Measurements from ENCODE around the gene RGS7. TPM values are rescaled to one million over a fixed set of nuclear protein-coding genes. Genes with fewer than 3 reads are reported as not detected.
A peak's percentile ranks its signal among the peaks of the same experiment; 100 is the strongest.

The RGS7 gene
- total RNA-seq: 0.81 TPM

DNA sequence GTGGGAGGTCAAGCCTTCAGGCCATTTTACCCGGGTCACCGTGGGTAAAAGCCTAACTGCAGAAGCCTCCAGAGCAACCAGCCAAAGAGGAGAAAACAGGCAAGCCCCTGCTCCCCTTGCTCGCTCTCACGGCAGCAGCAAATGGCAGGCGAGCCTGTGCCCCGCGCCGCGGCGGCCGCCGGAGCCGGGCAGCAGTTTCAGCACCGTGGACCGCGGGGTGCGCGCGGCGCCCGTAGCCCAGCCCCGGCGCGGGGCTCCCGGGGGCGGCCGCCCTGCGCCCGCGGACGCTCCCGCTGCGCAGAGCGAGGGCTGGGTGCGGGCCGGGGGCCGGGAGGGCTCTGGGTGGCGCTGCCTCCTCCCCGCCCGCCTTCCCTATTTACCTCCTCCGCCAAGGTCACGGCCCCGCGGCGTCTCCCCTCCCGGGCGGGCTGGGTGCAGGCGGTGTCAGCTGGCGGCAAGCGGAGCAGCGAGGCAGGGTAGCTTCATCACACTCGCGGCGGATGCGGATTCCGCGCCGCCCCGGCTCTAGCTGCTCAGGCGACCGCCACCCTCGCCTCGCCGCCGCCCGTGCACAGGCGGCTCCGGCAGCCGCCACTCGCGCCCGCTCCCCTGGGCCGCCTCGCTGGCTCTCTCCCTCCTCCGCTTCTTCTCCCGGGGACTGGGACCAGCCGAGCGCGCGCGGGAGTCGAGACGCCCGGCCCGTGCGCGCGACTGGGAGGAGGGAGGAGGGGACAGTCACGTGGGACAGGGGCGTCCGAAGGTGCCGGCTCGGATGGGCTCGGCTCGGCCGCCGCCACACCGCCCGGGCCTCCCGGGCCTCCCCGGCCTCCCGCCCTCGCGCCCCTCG is at the start of gene RGS7:
RGS7 (minus strand) TSS at position 687 of the 847 bp plus-strand sequence.
- DNase-seq (ENCODE audit: low spot score): peak; percentile 27

DNA sequence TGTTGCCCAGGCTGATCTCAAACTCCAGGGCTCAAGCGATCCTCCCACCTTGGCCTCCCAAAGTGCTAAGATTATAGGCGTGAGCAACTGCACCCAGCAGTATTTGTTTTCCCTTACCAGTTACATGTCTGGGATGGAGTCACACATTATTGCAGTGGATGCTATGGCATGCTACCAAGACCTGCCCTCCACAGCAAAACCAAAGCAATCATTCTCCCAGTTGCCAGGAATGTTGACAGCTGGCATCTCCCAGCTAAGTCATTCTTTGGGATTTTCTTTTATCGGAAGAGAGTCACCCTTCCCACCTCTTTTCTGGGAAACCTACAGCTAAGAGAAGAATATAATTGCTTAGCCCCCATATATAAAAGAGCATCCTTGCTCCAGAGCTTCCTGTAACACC is 49.4 kb upstream of the RGS7 start:
- DNase-seq (ENCODE audit: low spot score): no peak

DNA sequence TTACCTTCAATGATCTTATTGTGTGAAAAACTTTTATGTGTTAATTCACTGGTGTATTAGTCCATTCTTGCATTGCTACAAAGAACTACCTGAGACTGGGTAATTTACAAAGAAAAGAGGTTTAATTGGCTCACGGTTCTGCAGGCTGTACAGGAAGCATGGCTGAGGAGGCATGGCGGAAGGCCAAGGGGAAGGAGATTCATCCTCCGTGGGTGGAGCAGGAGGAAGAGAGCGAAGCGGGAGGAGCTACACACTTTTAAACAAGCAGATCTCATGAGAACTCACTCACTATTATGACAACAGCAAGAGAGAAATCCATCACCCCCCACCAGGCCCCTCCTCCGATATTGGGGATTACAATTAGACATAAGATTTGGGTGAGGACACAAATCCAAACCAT is 44.2 kb upstream of the RGS7 start:
- DNase-seq (ENCODE audit: low spot score): no peak

DNA sequence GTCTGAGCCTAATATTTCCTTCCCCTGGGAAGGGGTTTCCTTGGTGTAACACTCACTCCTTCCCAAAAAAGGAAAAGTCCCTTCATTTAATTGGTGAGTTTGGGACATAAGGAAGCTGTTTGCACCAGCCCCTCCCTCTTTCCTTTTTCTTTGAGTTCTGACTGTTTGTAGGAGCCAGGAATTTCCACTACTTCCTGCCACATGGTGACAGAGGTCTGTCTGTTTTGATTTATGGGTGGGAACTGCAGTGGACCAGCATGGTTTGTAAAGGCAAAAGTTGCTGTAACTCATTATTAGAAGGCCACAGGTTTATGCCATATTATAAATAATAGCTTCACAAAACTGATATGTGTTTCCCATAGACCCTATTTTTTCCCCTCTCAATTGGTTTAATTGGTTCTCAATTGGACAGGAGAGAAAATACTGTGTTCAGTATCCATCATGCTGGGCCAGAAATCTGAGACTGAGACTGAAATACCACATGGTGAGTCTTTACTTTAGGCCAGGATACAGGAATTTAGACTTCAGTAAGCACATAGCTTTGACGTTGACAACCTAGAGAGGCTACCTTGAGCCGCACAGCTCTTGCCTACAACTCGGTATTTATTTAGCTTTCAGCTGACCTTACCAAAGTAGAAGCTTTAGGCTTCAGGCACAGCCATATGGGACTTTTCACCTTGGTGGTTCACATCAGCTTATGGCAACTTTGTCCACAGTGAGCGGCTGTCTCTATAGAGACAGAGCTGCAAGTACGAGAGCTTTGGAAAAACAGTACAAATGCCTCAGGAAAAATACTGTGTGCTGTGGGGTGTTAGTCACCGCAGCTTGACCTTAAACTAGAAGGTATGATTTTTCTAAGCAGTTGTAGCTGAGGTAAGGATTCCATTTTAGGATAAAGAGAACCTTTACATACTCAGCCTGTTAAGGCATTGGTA is 40.0 kb upstream of the RGS7 start:
- no peak for DNase-seq (ENCODE audit: low spot score)

DNA sequence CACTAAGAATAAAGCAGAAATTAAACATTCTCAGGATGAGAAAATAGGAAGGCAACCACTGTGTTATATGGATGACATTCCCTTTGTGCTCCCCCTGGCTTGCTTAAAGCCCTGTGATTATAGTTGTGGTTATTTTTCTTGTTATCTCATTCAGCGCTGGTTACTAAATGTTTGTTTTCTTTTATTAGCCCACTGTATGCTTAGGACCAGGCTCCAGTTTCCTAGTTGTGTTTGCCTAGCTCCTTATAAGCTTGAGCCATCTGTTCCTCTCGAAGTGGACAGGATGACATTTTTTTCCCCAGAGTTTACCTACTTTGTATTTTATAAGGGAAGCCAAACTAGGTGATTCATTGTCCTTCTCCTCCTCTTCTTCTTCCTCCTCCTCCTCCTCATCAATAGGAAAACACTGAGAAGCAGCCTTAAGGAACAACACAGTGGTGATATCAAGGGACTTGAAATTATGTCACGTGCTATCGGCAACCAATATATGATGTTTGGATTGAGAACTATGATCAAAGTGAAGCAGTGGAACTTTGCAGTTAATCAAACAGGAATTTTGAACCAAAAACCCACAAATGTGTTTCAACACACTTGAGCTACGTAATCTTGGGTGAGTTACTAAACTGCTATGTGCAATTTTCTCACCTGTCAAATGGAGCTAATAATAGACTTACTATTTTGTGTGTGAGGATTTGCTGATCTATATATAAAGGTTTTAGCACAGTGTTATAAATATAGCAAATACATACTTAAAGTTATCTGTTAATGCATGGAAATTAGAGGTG is 35.1 kb upstream of the RGS7 start:
- DNase-seq (ENCODE audit: low spot score): no peak

DNA sequence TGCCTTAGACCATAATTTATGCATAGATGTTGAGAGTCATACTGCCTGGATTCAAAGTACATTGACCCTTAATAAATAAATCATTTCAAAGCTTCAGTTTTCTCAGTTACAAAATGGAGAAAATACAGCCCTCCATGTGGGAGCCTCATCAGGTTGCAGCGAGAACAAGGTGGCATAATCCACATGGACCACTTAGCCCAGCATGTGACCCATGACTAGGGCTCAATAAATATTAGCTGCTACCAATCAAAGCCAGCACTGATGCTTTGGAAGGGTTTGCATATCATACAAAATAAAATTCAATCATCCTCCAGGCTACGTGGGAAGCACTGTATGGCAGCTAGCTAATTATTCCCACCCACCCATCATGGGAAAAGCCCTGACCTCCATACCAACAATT is 33.5 kb upstream of the RGS7 start:
- no peak for DNase-seq (ENCODE audit: low spot score)

DNA sequence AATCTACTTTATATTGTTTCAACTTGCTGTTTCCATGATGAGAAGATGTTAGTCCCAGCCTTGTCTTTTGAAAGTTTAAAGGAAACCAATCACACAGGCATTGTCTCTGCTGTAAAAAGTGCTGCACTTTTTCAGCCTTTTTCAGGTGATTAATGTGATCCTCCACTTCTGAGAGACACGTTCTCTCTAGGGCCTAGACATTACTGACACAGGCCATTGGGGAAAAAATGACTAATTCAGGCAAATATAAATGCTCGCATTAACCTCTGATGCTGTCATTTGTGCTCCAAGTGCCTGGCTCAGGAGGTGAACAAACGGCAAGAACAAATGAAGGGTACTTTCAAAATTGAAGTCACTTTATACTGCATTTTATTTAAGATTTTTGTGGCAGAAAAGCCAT is 32.4 kb upstream of the RGS7 start:
- no peak for DNase-seq (ENCODE audit: low spot score)

DNA sequence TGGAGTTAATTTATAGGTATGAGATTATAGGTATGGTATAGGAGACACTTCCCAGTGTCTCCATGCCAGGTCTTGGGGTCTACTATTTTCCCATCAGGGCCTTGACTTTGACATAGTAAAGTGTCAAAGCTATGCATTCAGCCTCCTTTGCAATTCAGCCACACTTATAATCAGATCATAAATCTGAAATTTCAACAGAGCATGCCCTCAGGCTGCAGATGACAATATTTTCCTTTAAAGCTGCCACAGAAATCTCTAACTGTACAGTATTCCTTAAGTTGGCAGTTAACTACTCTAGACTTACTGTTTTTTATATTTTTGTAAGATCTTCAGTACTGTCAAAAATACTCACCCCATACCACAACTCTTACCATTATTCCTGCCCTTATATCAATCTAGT is 30.2 kb upstream of the RGS7 start:
- DNase-seq (ENCODE audit: low spot score): no peak

DNA sequence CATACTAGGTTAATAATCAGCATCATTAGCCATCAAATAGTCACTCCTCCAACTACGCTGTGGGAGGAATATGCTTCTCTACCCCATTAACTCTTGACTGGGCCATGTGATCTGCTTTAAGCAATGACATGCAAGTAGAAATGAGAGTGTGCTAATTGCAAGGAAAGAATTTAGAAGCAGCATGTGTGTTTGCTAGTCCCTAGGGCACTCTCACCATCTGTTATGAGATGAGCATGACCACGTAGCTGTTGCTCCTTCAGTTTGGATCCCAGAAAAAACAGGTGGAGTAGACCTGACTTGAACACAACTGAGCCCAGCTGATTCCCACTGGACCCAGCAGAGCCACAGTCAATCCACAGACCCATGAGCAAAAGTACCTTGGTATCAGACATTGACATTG is 19.7 kb upstream of the RGS7 start:
- no peak for DNase-seq (ENCODE audit: low spot score)

DNA sequence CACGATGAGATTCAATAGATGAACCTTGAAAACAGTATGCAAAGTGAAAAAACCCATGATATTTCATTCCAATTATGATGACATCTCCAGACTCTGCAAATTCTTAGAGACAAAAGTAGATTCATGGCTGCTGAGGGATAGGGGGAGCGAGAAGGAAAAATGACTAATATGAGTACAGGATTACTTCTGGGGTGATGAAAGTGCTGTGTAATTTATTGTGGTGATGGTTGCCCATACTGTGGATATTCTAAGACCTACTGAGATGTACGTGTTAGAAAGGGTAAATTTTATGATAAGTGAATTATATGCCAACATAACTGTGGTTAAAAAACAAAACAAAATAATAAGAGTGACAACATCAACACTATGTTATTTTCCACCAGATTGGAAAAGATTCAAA is 18.9 kb upstream of the RGS7 start:
- DNase-seq (ENCODE audit: low spot score): no peak

DNA sequence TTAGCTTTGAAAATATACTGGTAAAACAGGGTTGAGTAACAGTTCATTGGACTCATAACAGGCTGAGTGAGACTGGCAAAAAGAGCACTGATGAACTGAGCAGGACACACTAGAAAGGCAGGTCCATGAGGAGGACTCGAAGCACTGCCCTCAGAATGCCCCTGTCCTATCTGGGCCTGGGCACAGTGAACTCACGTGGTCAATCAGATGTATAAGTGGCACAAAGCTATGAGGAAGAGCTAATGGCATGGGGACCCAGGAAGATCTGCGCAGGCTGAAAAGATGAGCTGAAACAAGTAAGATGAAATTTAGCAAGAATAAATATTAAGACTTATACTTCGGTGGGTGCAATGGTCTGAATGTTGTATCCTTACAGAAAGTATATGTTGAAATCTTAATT is 9.2 kb upstream of the RGS7 start:
- no peak for DNase-seq (ENCODE audit: low spot score)

DNA sequence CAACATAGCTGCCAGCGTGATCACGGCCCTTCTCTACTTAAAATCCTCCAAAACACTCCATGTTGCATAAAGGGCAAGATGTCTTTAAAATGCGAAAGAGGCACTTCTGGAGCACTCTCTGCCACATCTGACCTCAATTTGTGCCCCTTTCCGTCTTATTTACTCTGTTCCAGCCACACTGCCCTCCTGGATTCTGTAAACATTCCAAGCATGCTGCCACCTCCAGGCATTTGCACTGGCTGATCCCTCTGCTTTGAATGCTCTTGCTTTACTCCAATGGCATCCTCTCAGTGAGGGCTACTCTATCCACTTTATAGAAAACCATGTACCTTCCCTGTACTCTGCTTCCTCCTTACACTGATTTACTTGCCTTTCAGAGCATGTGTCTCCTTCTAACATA is 5.3 kb upstream of the RGS7 start:
- no peak for DNase-seq (ENCODE audit: low spot score)

DNA sequence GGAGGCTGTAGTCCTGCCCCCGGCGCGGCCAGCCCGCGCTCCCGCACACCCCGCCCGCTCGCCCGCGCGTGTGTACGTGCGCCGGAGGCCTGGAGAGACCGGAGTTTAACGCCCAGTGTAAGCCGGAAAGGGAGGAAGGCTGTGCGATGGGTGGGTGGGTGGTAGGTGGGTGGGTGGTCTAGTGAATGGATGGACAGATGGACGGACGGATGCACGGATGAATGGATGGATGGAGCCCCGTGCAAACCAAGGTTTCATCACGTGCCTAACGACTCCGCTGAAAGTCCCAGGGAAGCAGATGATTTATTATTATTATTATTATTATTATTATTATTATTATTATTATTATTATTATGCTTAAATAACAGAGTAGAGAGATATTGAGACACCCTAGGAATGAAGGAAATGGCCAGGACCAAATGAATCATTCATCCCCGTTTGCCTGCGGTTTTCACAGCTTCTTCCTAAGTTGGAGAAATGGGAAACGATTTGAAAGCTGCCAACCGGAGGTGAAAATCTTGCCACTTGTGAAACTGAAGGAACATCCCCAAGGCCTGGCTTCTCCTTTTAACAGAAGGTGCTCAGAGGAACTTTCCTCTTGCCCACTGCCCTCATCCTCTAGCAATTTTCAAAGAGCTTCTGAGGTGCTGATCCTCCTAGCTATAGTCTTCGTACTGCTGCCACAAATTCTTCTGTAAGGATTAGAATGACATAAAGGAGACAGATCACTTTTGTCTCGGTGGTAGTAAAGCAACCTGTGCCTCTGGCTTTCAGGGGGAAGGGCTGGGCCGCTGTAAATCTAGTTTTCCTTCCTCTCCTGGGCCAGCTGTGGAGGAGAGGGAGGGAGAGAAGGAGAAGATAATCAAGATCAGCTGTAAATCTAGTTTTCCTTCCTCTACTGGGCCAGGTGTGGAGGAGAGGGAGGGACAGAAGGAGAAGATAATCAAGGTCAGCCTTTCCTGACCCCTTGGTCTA is 648 bp upstream of the RGS7 start:
- DNase-seq (ENCODE audit: low spot score): no peak

DNA sequence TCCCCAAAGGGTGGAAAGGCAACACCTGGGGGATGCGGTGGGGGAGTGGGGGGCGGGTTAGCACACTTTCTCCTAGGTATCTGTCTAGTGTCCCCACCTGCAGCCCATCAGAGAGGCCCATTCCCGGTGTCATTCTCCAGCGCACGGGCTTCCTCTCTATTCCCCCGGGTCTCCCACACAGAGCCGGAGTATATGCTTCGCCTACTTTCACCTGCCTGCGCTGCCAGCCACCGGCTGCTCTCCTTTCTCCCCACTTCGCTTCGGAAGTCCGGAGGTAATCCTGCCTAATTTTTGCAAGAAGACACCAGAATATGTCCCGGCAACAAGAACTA is 852 bp downstream of the RGS7 start:
- no peak for DNase-seq (ENCODE audit: low spot score)

DNA sequence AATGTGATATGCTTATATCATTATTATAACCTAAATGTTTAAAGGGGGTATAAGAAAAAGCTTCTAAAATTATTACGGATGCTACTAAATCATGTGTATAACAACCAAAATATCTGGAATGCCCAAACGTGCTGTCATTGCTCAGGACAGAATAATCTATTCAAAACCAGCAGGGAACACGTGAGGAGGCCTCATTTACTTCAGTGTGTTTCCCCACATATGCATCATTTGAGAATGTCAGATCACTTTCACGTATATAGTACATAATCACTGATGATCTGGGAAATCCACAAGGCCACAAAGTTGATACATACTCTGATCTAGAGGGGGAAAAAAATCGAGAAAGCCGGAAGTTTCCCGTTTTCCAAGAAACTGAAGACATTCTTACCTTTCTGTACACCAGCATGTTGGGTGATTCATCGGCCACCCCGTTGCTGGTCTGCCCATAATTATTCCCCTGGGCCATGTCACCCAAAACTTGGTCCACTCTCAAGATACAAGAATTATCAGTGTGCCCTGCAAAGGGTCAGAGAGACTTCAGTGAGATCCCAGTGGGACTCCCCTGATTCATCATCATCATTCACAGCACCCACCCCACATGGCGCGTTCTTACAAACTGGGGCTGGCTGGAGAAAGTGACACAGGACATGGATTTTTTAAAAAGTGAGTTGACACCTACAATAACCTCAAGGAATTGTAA is 1.5 kb downstream of the RGS7 start:
- no peak for DNase-seq (ENCODE audit: low spot score)

DNA sequence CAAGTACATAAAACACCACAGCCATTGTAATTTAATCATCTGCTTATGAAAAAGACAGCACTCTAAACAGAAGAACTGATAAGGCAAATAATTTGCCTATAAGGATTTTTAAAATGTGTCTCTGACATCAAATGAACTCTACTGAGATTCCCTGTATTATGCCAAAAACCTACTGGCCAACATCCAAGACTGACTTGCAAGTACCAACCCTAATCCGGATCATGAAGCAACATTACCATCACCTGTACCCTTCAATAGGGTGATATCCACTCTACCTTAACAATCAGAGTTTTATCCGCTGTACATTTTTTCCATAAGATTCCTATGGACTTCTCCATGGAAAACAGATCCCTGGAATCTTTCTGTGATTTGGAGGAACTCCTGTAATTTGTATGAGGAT is 4.6 kb downstream of the RGS7 start:
- DNase-seq (ENCODE audit: low spot score): no peak

DNA sequence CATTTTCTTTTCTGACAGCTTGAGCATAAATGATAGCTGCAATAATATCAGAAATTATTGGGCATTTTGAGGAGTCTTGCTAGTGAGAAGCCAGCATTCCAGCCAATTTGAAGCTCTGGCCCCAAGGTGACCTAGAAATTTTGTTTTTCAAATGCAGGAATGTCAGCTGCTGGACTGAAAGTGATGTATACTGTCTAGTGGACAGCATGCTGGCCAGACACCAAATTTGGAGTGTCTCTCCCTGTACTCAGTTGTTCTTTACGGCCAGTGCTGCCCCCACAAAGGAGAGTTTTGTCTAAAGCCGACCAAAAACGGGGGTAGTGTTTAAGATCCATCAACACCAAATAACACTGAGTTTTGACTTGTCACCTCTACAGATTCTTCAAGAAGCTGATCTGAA is 5.2 kb downstream of the RGS7 start:
- DNase-seq (ENCODE audit: low spot score): no peak

DNA sequence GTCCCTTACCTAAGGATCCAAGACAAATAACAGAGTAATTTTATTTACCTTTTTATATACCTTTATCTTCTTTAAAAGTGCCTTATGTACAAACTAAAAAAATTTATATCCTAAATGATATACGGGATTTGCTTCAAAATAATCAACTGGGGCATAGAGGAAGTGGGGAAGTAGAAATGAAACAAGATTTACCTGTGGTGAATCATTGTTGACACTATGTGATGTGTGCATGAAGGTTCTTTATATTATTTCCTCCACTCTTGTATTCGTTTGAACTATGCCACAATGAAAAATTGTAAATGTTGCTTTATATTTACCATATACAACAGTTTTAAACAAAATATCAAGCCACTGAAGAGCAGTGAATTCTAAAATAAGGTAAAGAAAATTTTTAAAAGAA is 13.0 kb downstream of the RGS7 start:
- DNase-seq (ENCODE audit: low spot score): no peak

DNA sequence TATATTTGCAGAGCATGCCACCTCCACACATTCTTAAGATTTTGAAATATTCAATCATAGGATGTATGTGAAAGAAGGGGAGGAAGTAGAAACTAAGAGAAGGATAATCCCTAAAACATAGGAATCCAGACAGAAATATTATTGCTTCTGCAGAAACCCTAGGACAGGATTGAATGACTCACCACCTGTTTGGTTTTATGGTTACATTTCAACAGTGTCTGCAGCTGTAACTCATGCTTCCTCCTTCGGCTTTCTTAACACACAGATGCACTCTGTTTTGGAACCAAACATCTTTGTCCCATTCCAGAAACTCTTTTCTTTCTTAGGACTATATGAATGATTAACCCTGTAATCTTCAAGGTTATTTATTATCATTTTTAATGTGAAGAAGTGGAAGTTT is 20.7 kb downstream of the RGS7 start:
- DNase-seq (ENCODE audit: low spot score): no peak

DNA sequence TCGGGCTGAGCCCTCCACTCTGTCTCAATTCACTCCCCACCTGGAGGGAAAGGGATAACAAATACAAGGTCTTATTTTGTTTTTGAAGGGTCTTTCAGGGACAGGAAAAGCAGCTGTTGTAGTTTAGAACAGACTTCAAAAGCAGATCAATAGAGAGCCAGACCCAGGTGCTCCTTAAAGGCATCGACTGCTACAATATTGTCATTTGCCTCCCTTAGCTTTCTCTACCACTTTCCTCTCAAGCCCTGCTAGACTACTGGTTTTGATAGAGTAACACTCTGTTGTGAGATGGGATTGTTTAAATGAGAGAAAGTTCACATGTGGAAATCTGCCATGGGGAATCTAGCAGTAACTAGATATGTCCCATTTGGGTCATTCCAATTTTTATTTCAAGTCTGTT is 24.0 kb downstream of the RGS7 start:
- DNase-seq (ENCODE audit: low spot score): no peak

DNA sequence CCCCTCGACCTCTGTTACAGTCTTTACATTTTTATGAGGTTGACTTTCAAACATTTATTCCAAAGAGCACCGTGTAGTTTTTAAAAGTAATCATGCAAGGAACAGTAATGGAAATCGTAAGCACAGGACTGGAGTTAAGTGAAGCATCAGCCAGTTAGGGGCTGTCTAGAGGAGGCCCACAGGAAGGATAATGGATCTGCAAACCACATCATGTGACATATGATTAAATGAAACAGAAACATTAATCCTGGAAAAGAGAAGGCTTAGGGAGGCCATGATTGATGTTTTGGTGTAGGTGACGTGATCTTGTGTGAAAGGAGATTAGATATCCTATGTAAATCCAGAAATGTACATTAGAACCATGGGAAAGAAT is 25.0 kb downstream of the RGS7 start:
- DNase-seq (ENCODE audit: low spot score): no peak

Measured in mucosa of gallbladder (tissue), 1 donor.